IPS-18a (cell line): ENCODE measurements around the gene GRID1.

Experiments used
- H3K27ac ChIP-seq: one replicate; pipeline ENCODE4 v1.5.1; 2013; ENCODE audit warnings: low read length
- H3K27me3 ChIP-seq: one replicate; pipeline ENCODE4 v1.6.1; 2013; ENCODE audit warnings: mild to moderate bottlenecking, low read length; ENCODE audit not compliant: control insufficient read depth, insufficient read depth
- H3K36me3 ChIP-seq: one replicate; pipeline ENCODE4 v1.6.1; 2013; ENCODE audit warnings: low read depth, low read length; ENCODE audit not compliant: control insufficient read depth
- H3K4me1 ChIP-seq: one replicate; pipeline ENCODE4 v1.6.1; 2013; ENCODE audit warnings: low read depth, low read length; ENCODE audit not compliant: control insufficient read depth
- H3K4me3 ChIP-seq: one replicate; pipeline ENCODE4 v1.5.1; 2013; ENCODE audit warnings: low read length
- H3K9ac ChIP-seq: one replicate; pipeline ENCODE4 v1.6.1; 2013; ENCODE audit warnings: mild to moderate bottlenecking, low read length, moderate library complexity
- H3K9me3 ChIP-seq: one replicate; pipeline ENCODE4 v1.6.1; 2013; ENCODE audit warnings: low read depth, low read length; ENCODE audit not compliant: control insufficient read depth

The GRID1 gene

DNA sequence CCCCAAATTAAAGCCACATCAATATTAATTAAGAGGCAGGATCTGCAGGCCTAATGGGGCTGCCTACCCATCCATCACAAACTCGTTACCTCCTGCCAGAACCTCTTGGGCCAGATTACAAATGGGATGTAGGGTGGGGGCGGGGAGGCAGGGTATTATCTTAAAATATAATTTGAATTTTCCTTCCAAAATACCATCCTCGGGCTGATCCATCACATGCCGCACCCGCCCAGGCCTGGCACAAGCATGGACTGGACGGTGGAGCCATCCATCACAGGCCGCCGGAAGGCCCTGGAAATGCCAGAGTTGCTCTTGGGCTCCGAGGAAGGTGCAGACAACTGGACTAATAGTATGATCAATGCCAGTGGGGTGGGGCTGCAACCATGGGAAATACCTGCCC, 212.8 kb downstream of the GRID1 start:
- Histone ChIP-seq H3K4me1 (peaks cover 8% of the 10 kb centered on the region), H3K27me3 (no peaks in the 10 kb centered on the region), H3K36me3 (no peaks in the 10 kb centered on the region), H3K27ac (no peak overlapping the region), H3K9me3 (no peaks in the 10 kb centered on the region), H3K4me3 (no peak overlapping the region), H3K9ac (no peak overlapping the region)

DNA sequence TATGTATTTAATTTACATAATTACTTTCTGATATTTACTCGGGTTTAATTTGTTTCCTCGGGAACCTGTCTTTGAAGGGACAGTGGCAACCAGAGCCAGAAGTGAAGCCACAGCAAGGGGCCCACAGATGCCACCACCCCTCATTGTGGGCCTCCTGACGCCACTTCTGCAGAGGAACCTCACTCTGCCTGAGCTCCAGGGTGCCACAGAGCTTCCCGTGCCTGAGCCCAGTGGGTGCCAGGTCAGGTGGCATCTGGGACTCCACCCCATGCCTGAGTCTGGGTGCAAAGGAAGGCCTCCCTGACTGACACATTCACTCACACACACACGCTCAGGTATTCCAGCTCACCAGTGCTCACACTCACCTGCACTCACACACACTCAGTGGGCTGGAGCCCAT, 213.7 kb downstream of the GRID1 start:
- no peak overlapping the region for H3K4me3 ChIP-seq
- no peaks in the 10 kb centered on the region for H3K9me3 ChIP-seq
- no peaks in the 10 kb centered on the region for H3K36me3 ChIP-seq
- no peak overlapping the region for H3K27ac ChIP-seq
- no peaks in the 10 kb centered on the region for H3K27me3 ChIP-seq
- H3K4me1 ChIP-seq, result peaks cover 8% of the 10 kb centered on the region
- H3K9ac ChIP-seq, result no peak overlapping the region

DNA sequence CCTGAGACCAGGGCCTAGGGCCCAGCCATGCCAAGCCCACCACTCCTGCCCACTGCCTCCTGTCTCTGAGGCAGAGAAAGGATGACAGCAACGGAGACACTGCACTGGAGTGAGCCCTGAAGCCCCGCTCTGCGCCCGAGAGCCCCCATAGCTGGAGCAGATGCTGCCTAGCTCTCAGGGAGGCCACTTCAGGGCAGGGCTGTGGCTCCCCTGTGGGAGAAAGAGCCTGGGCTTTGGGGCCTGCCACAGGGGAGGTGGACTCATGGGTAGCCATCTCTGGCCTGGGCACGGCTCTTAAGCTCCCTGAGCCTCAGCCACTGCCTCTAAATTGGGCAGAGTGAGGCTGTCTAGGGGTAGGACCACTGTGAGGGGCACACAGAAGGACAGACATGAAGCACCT, 214.2 kb downstream of the GRID1 start:
- H3K9ac ChIP-seq, result no peak overlapping the region
- no peaks in the 10 kb centered on the region for H3K9me3 ChIP-seq
- no peak overlapping the region for H3K27ac ChIP-seq

DNA sequence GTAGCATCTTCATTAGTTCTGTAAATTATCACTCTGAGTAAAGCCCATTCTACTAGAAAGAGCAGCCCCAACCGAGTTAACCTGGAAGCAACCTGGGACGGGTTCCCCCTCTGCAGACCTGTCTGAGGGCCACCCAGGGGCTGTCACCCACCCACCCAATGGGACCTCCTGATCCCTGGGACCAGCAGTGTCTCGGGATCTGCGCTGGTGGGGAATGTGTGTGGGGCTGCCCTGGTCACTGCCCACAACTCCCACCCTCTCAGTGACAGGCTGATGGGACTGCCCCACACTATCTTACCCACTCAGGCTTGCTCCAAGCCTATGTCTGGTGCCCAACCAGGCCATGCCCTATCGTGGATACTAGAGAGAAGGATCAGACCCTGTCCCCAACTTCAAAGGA, 215.0 kb downstream of the GRID1 start:
- Histone ChIP-seq H3K27ac (no peak overlapping the region), H3K27me3 (no peaks in the 10 kb centered on the region), H3K9ac (no peak overlapping the region), H3K4me1 (peaks cover 8% of the 10 kb centered on the region), H3K9me3 (no peaks in the 10 kb centered on the region), H3K36me3 (no peaks in the 10 kb centered on the region), H3K4me3 (no peak overlapping the region)

More for the DNA sequence above, 214.2 kb downstream of the GRID1 start:
- Histone ChIP-seq H3K4me1 (peaks cover 8% of the 10 kb centered on the region), H3K4me3 (no peak overlapping the region), H3K27me3 (no peaks in the 10 kb centered on the region), H3K36me3 (no peaks in the 10 kb centered on the region)

DNA sequence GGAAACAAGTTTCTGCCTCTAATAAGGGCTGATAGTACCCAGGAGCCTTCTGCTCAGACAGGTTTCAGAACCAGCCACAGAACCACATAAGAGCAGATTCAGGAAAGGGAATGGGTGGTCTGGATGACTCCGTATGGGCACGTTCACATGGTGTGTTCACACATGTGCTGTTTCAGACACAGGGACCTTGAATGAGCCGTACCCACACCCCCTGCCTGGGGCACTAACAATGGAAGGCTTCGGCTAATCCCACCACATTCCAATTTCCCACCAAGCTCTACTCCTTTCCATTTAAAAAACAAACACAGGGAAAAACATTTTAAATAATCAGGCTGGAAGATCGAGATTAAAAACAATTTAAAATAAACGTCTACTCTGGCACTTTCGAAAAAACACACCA, 217.3 kb downstream of the GRID1 start:
- no peaks in the 10 kb centered on the region for H3K27me3 ChIP-seq
- H3K9ac ChIP-seq, result no peak overlapping the region
- H3K36me3 ChIP-seq, result no peaks in the 10 kb centered on the region
- H3K4me1 ChIP-seq, result peaks cover 8% of the 10 kb centered on the region
- H3K27ac ChIP-seq, result no peak overlapping the region
- H3K4me3 ChIP-seq, result no peak overlapping the region
- no peaks in the 10 kb centered on the region for H3K9me3 ChIP-seq

DNA sequence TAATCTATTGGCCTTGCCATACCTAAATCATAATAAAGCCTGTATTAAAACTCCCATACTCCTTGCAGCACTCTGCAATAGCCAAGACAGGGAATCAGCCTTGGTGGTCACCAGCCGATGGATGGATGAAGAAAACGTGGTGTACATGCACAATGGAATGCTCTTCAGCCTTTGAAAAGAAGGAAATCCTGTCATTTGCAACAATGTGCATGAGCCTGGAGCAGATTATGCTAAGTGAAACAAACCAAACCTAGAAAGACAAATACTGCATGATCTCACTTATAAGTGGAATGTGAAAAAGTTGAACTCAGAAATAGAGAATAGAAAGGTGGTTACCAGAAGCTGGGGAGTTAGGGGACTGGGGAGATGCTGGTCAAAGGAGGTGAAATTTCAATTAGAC, 218.5 kb downstream of the GRID1 start:
- H3K36me3 ChIP-seq, result no peaks in the 10 kb centered on the region
- H3K4me1 ChIP-seq, result peaks cover 8% of the 10 kb centered on the region
- H3K27me3 ChIP-seq, result no peaks in the 10 kb centered on the region
- H3K9me3 ChIP-seq, result no peaks in the 10 kb centered on the region
- H3K4me3 ChIP-seq, result no peak overlapping the region
- H3K9ac ChIP-seq, result no peak overlapping the region
- H3K27ac ChIP-seq, result no peak overlapping the region

DNA sequence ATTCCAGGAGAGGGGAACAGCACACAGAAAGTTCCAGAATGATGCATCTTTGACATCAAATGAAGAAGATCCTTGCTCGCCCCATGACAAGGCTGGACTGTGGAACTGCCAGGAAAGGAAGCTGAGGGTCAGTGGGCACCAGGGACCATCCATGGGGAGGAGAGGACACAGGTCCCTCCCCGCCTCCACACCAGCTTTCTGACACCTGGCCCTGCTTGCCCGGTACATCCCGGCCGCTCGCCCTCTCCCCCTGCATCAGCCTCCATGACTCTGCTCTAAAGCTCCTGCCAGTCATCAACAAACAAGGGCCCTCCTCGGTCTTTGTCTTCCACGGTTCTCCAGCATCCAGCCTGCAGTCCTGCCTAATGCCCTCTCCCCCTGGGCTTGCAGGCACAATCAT, 222.3 kb downstream of the GRID1 start:
- Histone ChIP-seq H3K9ac (no peak overlapping the region), H3K4me3 (no peak overlapping the region), H3K4me1 (peaks cover 5% of the 10 kb centered on the region), H3K27me3 (no peaks in the 10 kb centered on the region), H3K36me3 (no peaks in the 10 kb centered on the region), H3K9me3 (no peaks in the 10 kb centered on the region), H3K27ac (no peak overlapping the region)

DNA sequence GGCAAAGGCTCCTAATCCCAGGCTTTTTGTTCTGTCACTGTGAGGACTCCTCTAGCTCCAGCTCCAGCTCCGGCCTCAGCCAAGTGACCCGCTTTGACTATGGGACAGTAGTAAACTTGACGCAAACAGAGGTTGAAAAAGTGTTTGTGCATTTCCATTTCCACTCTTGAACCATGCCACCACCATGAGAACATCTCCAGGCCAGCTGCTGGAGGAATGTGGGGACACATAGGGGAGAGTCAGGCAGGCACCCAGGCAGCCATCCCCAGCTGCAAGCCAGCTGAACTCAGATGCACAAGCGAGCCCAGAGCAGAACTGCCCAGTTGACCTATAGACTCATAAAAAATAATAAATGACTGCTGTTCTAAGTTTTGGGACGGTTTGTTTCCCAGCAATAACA, 224.7 kb downstream of the GRID1 start:
- H3K27ac ChIP-seq, result no peak overlapping the region
- H3K36me3 ChIP-seq, result no peaks in the 10 kb centered on the region
- H3K27me3 ChIP-seq, result no peaks in the 10 kb centered on the region
- no peaks in the 10 kb centered on the region for H3K9me3 ChIP-seq
- H3K4me1 ChIP-seq, result no peaks in the 10 kb centered on the region
- H3K9ac ChIP-seq, result no peak overlapping the region
- H3K4me3 ChIP-seq, result no peak overlapping the region

DNA sequence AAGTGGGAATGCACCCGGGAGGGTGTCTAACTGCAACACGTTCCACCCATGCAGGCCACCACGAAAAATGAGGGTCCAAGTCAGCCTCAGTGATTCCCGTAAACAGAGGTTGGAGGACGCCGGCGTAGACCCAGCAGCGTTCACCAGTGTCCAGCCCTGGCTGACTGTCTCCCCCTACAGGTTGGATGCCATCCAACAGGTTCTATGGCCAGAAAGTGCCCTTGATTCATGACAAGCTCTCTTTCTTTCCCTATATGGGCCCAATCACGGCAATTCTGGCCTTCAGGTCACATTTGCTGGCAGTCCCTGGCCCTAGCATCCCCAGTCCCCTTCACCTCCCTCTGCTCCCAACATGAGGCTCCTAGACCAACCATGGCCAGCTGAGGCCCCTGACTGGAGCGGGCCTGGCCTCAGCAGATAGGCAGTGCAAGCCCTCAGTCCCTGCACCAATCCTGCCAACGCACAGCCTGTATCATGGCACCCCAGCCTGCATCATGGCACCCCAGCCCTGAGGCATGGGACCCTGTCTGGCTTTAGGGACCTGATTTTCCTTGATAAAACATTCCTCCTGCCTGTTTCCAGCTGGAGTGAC, 227.4 kb downstream of the GRID1 start:
- Histone ChIP-seq H3K9me3 (no peaks in the 10 kb centered on the region), H3K36me3 (no peaks in the 10 kb centered on the region), H3K27ac (no peak overlapping the region), H3K9ac (no peak overlapping the region), H3K27me3 (no peaks in the 10 kb centered on the region), H3K4me3 (no peak overlapping the region), H3K4me1 (no peaks in the 10 kb centered on the region)

DNA sequence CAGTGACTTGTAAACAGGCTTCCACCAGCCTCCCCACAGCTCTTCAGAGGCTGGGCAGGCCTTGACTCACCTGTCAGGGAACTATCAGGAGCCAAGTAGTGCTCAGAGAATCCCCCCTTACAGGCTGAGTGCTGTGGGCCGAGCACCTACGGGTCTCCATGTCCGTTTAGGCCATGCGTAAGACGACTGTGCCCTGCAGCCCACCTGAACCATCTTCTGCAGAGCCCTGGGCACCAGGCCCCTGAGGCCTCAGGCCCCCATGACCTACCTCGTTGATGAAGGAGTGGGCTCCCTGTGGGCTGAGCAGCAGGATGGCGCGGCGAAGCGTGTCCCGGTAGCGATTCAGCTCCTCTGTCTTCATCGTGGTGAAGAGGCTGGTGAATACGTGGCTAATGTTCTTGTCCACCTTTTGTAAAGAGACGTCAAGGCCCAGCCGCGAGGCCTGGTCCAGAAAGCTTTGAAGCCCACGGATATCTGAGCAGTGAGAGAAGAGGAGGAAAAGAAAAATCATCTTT, 228.0 kb downstream of the GRID1 start:
- Histone ChIP-seq H3K4me1 (no peaks in the 10 kb centered on the region), H3K27me3 (no peaks in the 10 kb centered on the region), H3K9ac (no peak overlapping the region), H3K9me3 (no peaks in the 10 kb centered on the region), H3K27ac (no peak overlapping the region), H3K4me3 (no peak overlapping the region), H3K36me3 (no peaks in the 10 kb centered on the region)

DNA sequence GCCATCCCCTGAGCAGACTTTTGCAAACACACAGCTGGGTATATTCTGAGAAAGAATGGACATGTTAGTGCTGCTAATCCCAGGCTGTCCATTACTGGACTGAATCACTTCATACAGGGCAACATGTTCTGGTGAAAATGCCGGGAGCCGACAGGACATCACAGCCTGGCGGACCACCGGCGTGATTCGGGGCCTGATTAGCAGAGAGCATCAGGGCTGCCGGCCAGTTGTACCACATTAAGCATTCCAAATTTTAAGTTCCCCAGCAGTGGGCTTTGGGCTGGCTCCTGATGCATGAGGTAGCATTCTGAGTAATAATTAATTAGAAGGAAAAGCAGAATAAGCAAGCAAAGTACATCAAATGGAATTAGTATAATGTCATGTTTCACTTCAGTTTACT, 229.0 kb downstream of the GRID1 start:
- no peak overlapping the region for H3K27ac ChIP-seq
- no peak overlapping the region for H3K9ac ChIP-seq
- H3K4me3 ChIP-seq, result no peak overlapping the region
- H3K4me1 ChIP-seq, result no peaks in the 10 kb centered on the region
- H3K36me3 ChIP-seq, result no peaks in the 10 kb centered on the region
- no peaks in the 10 kb centered on the region for H3K9me3 ChIP-seq
- no peaks in the 10 kb centered on the region for H3K27me3 ChIP-seq

DNA sequence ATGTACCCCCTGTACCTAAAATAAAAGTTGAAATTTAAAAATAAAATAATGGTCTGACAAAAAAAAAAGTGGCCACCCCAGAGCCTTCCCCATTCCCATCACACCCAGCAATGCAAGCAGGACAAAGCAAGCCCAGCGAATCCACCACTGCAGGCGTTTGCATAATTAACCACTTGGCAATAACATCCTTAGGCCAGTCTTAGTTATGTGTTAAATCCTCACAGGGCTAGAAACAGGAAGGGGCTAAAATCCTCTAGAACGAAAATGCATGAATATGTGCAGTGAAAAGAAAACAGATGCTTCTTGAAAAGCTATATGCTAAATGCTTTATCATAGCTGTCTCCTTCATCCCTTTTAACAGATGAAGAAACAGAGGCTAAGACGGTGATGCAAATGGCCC, 229.7 kb downstream of the GRID1 start:
- Histone ChIP-seq H3K4me3 (no peak overlapping the region), H3K36me3 (no peaks in the 10 kb centered on the region), H3K9me3 (no peaks in the 10 kb centered on the region), H3K27ac (no peak overlapping the region), H3K9ac (no peak overlapping the region), H3K4me1 (no peaks in the 10 kb centered on the region), H3K27me3 (no peaks in the 10 kb centered on the region)
